Subcutaneous adipose tissue (tissue), 4 donors: Measurements from ENCODE around the gene NT5M. TPM values are rescaled to one million over a fixed set of nuclear protein-coding genes. Genes with fewer than 3 reads are reported as not detected.

Experiments used
- total RNA-seq, 4 donors: library from RNA; depleted of rRNA; stranded (reverse); fragments of >200 nt; gene quantifications; one replicate each; pipeline ENCODE4 v1.1.0, GENCODE V29; 2016
- TF ChIP-seq, protein P1 (sequence below): fragments of 450-650 bp; IDR thresholded peaks from one replicate; pipeline ENCODE4 v1.5.1; 2016; ENCODE audit warnings: low read depth, mild to moderate bottlenecking, control low read depth, antibody characterized with exemption, moderate library complexity

NT5M gene
- total RNA-seq, 4 donors from 2014 or later: 2.1 to 2.6 (median 2.4) TPM

DNA sequence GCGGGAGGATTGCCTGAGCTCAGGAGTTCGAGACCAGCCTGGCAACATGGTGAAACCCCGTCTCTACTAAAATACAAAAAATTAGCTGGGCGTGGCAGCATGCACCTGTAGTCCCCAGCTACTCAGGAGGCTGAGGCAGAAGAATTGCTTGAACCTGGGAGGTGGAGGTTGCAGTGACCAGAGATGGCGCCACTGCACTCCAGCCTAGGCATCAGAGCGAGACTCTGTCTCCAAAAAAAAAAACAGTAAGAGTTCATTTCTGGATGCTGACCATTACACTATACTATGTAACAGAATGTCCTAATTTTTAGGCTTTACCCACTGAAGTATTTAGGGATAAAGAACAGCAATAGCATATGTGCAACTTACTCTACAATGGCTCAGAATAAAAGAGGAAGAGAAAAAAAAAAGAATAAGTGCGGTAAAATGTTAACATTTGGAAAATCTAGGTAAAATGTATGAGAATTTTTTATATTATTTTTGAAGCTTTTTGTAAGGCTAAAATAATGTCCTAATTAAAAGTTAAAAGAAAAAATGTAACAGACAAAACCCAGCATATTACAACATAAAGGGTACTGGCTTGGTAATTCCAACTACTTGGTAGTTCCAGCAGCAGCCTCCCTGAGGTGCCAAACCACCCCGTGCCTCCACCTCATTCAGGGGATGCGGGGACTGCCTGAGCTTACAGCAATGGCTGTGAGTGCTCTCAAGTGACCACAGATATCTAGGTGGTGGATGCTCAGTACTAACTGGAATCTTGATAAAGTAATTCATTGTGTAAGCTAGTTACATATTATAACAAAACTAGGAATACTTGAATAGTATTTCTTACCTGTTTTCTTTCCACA lies 33.0 kb upstream of the NT5M start:
- TF ChIP-seq, protein P1, sequence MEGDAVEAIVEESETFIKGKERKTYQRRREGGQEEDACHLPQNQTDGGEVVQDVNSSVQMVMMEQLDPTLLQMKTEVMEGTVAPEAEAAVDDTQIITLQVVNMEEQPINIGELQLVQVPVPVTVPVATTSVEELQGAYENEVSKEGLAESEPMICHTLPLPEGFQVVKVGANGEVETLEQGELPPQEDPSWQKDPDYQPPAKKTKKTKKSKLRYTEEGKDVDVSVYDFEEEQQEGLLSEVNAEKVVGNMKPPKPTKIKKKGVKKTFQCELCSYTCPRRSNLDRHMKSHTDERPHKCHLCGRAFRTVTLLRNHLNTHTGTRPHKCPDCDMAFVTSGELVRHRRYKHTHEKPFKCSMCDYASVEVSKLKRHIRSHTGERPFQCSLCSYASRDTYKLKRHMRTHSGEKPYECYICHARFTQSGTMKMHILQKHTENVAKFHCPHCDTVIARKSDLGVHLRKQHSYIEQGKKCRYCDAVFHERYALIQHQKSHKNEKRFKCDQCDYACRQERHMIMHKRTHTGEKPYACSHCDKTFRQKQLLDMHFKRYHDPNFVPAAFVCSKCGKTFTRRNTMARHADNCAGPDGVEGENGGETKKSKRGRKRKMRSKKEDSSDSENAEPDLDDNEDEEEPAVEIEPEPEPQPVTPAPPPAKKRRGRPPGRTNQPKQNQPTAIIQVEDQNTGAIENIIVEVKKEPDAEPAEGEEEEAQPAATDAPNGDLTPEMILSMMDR: no peak

GRCh38 chr17:17275971-17276370 lies 27.2 kb upstream of the NT5M start:
- TF ChIP-seq, protein P1: no peak

GRCh38 chr17:17279316-17279715 lies 23.9 kb upstream of the NT5M start:
- TF ChIP-seq, protein P1: no peak

DNA sequence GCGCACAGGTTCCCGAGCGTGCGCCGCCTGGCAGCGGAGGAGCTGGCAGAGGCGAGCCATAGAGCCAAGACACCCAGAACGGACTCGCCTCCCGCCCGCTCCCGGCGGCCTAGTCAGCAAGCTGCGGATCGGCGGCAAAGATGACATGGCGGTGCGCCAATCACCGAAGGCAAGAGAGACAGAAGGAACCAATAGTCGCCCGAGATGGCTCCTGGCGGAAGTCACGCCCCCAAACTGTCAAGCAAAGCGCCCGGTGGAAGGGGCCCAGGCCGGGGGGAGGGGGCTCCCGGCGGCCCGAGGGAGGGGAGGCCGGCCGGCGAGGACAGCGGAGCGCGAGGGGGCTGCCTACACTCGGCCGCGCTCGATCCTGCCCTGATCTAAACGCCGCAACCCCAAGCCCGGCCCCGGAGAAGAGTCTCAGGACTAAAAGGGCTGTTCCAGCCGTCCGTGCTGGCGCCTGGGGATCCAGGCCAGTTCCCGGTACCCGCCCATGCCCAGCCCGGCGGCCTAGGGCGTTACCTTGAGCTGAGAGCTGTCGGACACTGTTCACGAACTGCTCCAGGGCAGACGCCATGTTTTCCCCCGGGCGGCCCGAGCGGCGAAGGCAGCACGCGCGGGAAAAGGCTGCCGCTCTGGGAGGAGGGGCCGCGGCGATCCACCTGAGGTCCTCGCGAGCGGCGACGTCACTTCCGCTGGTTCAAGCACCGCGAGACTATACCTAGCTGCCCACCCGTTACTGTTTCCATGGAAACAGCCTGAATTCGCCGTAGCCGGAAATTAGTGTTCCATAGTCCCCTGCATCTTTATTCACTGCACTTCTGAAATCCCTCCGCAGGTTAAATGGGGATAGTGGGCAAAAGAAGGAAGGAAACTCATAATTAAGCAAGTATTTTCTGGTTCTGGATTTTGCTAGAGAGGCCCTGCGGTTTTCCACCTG lies 22.3 kb upstream of the NT5M start, which contains the start of gene COPS3:
Gene COPS3, minus strand, starts transcription at position 634 of the 937 bp plus-strand sequence. Its CDS starts 60 bp downstream, at position 574.
- TF ChIP-seq, protein P1: no peak

- TF ChIP-seq, protein P1: no peak
Measured at GRCh38 chr17:17285951-17286350, 17.2 kb upstream of the NT5M start.

DNA sequence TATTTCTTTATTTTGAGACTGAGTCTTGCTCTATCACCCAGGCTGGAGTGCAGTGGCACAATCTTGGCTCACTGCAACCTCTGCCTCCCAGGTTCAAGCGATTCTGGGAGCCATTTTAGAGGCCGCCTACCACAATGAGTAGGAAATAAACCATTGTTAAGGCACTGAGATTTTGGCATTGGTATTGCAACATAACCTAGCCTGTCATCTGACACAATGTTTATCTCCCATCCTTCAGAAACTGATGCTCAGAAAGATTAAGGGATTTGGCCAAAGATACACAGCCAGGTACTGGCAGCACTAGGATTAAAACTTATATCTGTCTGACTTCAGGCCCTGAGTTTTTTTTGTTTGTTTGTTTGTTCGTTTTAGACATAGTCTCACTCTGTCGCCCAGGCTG lies 14.1 kb upstream of the NT5M start:
- TF ChIP-seq, protein P1: no peak

DNA sequence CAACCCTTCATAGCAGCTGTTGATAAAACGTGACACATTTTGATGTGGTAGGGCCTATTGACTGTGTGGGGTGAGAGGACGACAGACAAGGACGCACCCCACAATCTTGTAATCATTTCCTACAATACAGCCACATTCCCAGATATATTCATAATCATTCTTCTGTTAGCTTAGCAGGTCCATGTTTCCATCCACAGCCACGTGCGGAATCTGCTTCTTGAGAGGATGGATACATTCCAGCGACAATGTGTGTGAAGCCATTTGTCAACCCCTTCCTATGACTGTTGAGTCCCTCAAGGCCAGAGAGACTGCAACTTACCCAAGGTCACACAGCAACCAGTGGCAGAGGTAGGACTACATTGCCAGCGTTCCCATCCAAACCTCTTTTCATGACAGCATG lies 13.5 kb upstream of the NT5M start:
- TF ChIP-seq, protein P1: no peak
